NCI-H1105 (cell line): ENCODE data around the gene DISC1.
"Not testable (repeated sequence)": the region's sequence is repeated elsewhere in the genome, so short reads cannot be mapped to it uniquely, and the experiment has no call there.

Source experiments
- DNase-seq: peaks from one replicate; lab custom pipeline; 2025; lab: John Stamatoyannopoulos, UW

The DISC1 gene

DNA sequence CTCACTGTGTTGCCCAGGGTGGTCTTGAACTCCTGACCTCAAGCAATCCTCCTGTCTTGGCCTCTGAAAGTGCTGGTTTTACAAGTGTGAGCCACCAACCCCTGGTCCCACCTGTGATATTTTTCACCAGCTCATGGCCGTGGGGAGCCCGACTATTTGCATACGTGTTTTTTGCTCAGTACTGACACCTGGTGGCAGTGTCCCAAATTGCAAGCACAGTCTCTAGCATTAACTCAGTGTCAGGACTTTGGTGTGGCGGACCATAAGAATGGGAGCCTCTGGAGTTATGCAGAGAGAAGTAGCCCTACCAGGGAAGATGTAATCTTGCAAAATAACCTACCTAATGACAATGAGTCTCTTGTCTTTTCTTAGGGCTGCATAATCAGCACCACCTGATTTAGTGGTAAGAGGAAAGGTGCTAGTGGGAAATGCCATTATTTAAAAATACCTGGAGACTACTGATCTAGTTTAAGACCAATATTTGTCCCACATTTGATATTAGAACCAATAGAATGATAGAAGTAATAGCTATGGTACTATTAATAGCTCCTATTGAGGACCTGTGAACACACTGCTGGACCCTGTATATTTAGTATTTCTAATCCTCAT, 305.4 kb downstream of the DISC1 start:
- DNase-seq, result no peak

DNA sequence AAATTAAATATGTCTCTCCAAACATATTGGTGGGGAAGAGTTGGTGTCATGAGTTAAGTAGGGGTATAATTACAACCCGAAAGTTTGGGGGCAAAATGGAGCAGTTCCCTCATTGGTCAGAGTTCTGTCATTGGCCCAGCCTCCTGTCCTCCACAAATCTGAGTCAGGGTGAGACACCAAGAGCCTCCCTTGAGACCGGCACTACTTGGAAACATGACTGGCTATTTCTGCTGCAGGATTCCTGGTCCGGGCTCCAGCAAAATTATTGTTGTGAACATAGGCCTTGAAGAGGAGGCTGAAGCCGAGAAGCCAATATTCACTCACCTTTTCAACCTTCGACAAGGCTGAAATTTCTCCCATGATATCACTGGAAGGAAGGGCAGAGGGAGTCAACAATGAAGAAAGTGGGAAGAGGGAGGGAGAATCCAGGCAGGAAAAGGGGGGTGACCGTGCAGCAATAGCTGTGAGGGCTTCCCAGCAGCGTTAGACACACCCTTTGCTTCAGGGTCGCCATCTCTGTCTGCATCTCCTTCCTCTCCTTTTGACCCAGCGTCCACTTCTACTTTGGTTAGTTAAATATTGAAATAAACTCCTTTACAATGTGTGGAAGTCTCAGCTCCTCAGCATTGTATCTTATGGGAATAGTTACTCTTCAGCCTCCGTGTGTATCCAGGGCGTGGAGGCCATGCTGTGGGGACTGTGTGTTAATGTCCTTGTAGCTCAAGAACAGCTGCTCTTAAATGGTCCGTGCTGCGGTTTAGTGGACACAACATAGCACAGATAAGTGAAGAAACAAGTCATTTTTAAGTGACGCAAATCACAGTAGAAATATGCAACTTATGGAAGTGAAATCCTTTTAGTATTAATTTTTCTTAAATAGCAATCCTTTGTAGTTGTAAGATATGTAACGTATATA, 307.4 kb downstream of the DISC1 start:
- DNase-seq, result no peak

DNA sequence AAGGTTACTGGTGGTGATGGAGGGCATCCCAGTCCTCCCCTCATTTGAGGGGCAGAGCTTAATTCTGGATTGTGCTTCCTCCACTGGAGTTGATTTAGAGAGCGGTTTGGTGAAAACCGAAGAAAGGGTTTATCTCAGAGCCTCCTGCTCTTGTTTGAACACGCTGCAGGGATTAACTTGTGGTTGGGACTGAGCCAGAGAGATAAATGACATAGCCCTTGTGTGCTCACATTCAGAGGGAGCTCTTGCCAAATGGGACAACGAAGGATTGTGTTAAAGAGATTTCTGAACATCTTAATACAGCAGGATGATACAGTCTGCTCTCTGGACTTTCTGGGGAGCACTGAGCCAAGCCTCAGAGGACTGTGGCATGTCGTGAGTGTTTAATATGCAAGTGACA, 308.2 kb downstream of the DISC1 start:
- no peak for DNase-seq

DNA sequence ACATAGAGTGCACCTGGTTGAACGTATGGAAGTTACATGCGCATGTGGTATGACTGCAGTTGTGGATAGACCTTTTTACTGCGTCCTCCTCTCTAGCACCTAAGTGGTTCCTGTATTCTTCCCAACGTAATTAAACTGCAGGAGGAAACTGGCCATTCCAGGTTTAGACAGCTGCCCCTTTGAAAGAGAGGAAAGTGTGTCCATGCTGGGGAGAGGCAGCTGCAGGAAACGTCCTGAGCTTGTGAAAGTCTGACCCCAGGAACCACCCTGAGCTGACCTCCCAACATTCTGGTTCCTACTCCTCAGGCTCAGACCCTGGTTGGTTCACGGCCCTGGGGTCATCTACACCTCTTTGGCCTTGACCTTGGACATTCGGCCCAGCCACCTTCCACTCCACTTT, 309.3 kb downstream of the DISC1 start:
- no peak for DNase-seq

DNA sequence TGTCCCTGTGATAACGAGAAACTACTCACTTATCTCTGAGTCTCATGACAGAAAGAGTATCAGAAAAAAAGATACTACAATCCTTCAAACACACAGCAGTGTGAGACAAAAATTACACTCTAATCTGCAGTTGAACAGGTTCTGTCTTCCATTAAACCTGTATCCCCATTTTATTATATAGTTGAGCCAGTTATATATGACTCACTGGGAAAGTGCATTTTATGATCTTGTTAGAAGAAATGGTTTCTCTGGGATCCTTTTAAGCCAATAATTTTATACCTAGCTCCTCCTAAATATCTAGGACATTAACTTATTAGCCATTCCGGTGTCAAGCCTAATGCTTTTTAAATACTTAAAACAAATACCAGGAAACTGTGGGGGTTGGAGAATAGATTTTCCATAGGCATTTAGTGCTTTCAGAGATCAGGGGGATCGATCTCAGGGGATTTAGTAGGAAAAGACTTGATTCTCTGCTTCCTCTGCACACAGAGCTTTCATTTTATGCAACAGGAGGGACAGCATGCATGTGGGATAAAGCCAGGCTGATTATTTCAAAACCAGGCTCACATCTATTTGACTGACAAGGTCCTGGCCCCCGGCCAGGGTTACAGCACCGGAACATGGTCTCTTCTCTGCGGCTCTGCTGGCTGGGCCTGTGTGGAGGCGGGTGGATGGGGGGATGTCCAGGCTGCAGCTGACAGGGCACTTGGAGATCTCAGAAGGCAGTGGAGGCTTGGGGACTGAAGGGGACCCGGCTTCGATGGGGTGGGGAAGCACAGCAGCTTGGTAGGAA, 310.6 kb downstream of the DISC1 start:
- no peak for DNase-seq

DNA sequence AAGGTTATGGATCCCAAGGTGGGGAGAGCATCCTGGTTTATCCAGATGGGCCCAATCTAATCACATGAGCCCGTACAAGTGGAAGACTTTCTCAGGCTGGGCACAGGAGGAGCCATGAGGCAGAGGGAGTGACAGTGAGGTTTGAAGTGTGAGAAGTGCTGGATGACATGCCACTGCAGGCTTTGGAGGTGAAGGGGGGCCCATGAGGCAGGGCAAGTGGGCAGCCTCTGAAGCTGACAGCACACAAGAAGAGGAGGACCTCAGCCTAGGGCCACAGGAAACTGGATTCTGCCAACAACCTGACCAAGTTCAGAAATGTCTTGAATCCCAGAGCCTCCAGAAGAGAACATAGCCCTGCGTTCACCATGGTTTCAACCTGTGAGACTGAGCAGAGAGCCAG, 311.6 kb downstream of the DISC1 start:
- DNase-seq, result no peak

DNA sequence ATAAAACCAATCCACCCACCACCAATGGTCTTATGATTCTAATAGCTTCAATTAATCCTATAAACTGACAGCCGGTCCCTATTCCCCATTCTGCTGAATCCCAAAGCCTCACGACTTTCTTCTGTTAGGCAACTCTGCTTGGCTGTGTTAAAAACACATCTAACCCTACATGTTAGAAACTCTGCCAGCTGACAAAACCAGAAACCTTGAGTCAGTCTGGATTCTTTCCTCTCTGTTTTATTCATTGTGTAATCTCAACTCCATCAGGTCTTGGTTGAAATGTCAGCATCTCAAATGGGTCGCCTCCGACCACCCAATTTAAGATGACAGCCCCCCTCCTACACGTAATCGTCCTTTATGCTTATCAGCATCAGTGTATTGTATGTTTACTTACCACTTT, 312.1 kb downstream of the DISC1 start:
- DNase-seq, result no peak

DNA sequence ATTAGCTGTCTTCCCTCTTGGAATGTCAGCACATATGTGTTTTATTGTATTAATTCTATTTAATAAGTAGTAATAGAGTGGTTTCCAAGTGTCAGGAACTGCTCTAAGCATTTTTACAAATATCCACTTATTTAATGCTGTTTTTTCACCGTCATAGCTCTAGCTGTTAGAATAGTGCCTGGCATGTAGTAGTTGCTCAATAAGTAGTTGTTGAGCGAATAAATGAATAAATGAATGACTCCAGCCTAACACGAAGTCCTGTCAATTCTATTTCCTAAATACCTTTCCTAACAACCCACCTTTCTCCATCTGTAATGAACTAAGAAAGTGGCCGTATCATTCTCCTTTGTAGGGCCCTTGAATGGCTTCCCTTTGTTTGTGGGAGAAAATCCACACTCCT, 312.5 kb downstream of the DISC1 start:
- DNase-seq, result no peak

DNA sequence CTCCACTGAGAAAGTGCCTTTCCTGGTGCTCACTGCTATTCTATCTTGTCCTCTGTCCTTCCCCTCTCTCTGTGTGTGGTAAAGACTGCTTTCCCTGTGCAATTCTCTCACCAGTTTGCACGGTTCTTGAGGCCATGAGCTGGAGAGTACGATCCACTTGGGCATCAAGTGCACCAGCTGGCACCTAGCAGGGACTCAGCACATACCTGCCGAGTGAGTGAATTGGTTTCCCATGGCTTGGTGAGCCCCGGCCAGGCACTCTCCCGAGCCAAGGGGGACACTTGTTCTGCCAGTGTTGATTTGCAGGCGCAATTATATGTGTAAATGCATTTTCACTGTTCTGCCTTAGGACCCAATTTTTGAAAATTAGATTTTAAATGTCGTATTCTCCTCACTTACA, 313.5 kb downstream of the DISC1 start:
- no peak for DNase-seq

DNA sequence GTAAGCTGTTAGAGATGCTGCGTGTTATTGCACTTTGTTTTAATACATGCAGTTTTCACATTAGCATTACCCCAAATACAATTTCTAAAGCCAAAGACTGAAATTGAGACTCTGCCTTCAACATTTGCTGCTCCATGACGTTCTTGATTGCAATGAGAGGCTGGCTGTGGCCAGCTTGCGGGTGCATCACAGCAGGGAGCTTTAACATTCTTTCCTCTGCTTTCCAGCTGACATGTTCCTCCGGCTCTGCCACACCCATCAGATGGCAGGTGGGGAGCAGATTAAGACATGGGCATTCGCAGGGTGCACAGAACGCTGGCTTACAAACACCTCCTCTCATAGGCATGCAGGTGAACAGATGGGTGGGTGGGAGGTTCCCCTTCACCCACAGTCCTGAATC, 314.1 kb downstream of the DISC1 start:
- DNase-seq, result no peak

DNA sequence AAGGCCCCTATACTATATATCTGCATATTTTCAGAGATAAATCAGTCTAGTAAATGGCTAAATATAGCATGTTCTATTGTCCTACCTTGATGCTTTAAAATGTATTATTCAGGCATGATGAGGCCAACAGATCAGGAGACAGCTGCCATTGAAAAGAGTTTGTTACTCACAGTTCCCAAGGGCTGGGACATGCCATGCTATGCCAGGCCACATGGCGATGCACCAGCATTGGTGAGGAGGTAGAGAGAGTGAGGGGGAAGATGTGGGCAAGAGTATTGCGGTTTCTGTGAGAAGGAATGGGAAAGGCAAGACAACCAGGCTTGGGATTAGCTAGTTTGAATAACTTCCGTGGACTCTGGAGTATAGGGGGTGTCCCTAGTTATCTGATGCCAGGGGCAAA, 316.5 kb downstream of the DISC1 start:
- DNase-seq, result no peak

DNA sequence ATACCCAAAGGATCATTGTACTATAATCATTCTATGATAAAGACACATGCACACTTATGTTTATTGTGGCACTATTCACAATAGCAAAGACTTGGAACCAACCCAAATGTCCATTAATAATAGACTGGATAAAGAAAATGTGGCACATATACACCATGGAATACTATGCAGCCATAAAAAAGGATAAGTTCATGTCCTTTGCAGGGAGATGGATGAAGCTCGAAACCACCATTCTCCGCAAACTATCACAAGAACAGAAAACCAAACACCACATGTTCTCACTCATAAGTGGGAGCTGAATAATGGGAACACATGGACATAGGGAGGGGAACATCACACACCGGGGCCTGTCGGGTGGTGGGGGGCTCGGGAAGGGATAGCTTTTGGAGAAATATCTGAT, 321.5 kb downstream of the DISC1 start:
- not testable (repeated sequence) for DNase-seq

DNA sequence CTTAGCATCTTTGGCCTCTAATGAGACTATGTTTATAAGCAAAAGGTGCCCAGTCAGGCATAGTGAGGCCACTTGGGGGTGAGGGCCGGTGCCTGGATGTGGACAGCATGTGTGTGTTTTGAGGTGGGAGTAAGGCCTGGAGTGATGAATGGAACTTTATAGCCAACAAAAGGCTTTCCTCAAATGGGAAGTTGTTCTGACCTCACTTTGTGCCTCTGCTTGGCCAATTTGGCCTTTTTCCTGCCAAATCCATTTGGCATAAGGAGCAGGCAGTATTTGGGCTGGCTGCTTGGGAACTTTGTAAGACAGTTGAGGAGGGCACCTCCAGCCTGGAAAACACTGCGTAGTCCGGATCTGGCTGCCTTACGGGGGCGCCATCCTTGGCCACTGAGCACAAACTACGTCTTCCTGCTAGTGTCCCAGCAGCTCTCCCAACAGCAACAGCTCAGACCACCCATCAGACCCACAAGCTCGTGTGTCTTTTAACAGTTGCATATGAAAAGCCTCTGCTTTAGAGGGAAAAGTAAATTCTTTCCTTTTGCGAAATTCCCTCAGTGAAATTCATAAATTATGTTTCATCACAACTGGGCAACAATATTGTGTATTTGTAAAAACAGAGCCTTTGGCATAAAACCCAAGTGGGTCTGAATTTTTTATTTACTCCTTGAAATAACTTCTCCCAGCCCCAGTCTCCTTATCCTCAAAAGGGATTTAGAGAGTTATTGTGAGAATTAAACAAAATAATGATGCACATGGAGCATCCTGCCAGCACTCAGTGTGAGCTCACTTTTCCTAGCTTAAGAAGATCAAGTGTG, 322.9 kb downstream of the DISC1 start:
- no peak for DNase-seq

DNA sequence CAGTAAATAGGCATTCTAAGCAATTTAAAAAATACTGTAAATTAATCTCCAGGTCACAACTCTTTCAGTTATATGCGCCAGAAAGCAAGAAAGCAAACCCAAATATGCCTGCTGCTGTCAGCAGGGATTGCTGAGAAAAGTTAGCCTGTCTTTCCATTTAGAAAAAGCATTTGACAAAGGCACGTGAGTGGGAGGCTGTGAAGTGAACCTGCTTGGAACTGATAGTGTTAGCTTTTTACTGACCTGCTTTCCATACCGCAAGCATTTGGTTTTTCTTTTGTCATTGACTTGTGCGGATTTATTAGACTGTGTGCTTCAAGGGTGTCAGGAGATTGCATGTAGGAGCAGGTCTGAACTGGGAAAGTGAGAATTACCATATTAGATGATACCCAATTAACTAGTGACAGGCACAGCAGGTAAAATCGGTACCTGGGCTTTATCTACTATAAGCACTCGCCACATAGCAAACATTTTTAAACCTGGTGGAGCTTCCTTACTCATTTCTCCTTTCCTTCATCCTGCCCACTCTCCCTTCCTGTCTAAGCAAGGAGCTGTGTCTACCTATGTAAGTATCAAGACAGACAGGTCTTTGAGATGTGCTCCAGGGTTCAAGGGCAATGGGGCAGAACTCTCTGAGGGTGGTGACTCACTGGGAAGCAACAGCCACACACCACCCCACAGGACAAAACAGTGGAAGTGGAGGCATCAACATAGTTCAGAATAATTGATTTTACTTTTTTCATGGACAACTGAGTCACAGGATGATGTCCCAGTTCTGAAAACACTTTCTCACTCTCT, 323.9 kb downstream of the DISC1 start:
- DNase-seq, result no peak

DNA sequence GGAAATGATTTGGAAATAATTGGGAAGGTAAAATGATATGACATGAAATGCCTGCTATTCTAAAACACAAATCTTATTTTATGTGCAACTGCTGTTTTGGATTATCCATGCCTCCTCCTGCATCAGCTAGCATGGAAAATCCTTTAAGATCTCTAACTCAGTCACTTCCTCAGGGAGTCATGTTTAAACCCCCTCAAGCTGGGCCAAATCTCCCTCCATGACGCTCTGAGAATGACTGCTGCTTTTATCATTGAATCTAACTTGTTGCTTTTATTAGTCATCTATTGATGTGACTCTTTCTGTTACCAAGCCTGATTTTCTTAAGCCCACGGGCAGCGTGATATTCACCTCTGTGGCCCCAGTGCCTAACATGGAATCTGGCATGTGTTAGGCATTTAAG, 324.8 kb downstream of the DISC1 start:
- no peak for DNase-seq

DNA sequence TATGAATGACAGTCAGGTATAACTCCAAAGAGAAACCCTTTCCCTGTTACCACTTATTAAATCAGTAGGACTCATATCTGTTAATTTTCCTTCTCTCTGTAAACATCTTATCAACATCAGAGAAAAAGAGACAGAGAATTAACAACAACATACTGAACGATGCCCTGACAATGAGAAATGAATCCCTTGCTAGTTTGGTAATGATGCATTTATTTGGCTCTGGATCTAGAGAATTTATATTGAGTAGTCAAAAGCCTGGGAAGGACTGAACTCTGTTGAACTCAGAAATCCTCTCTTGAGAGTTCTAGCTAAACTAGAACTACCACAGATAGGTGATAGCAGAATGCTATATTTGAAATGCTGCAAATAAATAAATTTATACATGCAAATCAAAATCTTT, 325.6 kb downstream of the DISC1 start:
- no peak for DNase-seq

DNA sequence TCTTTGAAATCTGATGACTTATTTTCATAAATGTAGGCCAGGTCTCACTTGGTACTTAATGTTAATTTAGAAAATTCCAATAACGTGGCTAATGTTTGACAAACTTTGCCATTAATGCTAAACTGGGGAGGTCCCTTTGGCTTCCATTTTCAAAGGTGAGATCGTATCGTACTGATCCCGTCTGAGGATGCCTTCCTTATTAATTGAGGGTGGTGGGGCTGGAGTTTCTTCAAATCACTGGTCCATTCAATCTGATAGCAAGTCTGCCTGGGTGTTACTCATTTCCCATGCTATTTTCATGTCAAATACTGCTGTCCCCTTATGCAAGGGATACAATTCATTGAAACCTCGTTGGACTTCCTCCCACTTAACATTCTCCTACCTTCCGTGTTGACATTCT, 327.1 kb downstream of the DISC1 start:
- no peak for DNase-seq

DNA sequence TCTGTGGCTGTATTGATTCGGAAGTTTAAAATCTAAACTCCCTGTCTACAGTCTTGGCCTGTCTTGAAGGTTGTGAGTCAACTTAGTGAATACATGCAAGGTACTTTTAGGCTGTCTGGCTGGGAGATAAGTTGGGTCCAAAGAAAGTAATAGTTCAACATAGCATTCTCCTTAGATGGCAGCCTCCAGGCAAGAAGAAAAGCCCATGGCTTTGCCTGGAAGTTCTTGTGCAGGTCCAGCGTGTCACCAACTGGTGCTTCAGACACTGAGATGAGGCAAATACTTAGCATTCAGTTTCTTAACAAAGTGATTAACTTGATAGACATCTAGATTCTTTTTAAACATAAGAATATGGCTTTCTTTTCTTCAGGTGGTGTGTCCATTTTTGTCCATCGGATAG, 328.2 kb downstream of the DISC1 start:
- DNase-seq, result no peak

DNA sequence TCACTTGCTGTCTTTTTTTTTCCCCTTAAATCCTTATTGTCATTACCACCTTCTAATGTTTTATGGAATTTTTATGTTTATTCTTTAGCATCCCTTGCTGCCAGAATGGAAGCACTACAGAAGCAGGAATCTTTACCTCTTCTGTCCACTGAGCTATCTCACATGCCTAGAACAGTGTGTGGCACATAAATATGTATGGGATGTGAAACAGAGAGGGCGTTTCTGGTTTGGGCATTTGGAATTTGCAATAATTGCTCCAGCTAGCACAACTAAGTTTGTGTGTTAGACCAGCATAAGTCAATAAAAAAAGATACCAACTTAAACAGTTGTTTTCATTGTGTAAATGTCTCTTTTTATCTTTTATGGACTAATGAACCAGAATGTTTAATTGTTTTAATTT, 330.8 kb downstream of the DISC1 start:
- DNase-seq, result no peak

DNA sequence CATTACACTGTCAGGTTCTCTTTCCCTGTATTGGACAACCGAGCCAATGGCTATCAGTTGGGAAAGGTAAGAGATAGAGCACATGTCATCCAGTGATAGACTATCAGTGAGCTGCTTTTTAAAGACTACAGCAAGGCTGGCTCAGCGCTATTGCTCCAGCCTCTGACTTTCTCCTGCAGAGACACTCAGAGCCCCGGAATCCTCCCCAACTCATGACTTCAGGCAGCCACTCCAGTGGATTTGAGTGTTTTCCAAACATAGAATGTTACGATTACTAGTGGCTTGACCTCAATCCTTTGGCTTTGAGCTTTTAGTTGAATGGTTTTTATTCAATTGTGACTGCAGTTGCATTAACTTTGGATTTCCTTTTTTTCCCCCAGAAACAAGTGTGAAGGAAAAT, 331.9 kb downstream of the DISC1 start:
- DNase-seq, result no peak

DNA sequence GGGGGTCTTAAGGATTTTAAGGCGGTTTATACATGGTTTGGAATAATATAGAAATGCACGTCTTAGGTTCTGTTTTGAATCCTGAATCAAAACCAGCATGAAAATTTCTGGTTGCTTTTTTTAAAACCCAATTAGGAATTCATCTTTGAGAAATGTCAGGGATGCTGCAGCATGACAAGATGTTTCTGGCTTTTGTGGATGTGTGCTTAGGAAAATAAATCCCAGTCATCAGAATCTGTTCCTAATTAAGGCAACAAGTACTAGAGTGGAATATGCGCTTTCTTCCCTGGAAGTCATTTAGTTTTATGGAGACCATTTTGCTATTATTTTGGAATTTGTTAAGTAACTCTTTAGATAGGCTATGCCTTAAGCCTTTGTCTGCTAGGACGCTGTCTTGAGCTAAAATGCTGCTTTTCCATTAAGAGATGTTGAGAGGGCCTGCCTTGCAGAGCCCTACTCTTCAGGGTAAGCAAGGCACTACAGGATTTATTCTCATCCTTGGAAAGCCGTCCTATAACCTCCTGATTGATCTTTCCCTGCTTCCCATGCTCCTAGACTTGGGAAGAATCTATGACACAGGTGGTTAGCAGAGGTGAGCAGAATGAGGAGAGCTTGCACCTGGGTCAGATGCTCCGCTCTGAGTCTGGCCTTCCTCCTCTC, 332.8 kb downstream of the DISC1 start:
- DNase-seq, result no peak
